OCI-LY3 (cell line): ENCODE measurements around the gene BBS1.

Source experiments
- CTCF ChIP-seq: fragments of 200-600, 300-600 bp; sonication (generic); IDR thresholded peaks from 2 replicates; pipeline ENCODE4 v1.5.1; 2014; ENCODE audit warnings: antibody characterized with exemption, low read length, low read depth
- EZH2phosphoT487 ChIP-seq: fragments of 200-600 bp; shearing (Covaris generic); IDR thresholded peaks from 2 replicates; pipeline ENCODE4 v1.6.1; 2018; ENCODE audit warnings: antibody characterized with exemption, mixed run types, low read depth

DNA sequence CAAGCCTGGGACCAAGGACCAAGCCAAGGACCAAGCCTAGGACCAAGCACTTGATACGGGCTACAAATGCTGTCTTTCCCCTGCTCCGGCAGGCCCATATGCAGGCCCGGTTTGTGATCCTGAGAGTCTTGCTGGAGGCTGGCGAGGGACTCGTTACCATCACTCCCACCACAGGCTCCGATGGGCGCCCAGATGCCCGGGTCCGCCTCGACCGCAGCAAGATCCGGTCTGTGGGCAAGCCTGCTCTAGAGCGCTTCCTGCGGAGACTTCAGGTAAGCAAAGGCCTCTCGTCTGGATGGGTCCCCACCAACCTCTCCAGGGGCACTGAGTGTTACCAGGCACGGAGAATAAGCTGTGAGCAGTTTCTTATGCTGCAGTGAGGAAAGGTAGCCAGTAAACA lies 13.2 kb upstream of the BBS1 start:
- TF ChIP-seq CTCF (no peak), EZH2phosphoT487 (no peak)
